GM18907 (cell line): ENCODE measurements around the gene UMPS.
"Not testable (repeated sequence)": the region's sequence is repeated elsewhere in the genome, so short reads cannot be mapped to it uniquely, and the experiment has no call there.

Experiments used
- ATAC-seq: cut with Tn5 transposase; IDR thresholded peaks from one replicate; pipeline ENCODE4 v1.9.1; 2021; ENCODE audit warnings: mild to moderate bottlenecking, moderate library complexity; ENCODE audit not compliant: unreplicated experiment

UMPS gene

DNA sequence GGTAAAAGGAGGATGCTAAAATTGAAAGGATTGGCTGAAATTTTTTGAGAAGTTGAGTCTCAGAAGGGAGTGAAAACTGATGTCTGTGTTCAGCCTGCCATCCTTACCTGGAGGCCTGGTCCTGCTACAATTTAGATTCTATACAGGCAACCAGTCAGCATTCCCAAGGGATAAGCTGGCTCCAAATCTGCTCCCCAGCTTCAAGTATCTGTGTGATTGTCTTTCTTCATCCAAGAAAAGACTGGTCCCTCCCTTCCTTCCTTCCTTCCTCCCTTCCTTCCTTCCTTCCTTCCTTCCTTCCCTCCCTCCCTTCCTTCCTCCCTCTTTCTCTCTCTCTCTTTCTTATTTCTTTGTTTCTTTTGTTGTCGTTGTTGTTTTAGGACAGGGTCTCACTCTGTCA is 24.7 kb upstream of the UMPS start:
- ATAC-seq = no peak

DNA sequence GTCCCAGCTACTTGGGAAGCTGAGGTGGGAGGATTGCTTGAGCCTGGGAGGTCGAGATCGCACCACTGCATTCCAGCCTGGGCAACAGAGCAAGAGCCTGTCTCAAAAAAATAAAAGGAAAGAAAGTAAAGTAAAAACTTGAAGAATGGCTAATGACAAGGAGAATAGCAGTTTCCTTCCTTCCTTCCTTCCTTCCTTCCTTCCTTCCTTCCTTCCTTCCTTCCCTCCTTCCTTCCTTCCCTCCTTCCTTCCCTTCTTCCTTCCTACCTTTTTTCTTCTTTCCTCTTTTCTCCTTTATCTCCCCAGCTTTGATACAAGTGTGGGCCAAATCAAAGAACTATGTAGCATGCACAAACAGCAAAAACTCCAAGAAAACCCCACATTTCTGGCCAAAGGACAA is 23.0 kb upstream of the UMPS start:
- ATAC-seq = not testable (repeated sequence)

DNA sequence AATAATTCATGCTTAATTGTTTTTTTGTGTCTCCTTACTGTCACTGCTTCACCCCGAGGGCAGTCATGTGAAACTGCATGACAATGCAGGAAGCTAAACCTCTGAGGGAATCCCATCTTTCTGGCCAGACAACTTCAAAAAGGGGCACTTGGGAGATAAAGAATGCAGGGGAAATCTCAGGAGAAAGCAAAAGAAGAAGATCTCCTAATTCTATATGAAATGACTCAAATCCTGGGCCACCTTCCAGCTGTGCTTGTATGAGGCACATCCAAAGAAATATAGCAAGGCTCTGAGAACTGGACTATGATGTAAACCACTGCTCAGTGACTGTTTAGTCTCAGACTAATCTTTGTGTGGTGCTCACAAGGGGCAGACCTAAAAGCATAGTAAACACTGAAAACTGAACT is 22.6 kb upstream of the UMPS start:
- ATAC-seq = no peak

- ATAC-seq = no peak
These were observed 15.9 kb upstream of the UMPS start for GRCh38 chr3:124714223-124714853.

GRCh38 chr3:124722589-124722988 is 7.7 kb upstream of the UMPS start:
- ATAC-seq = no peak

GRCh38 chr3:124730941-124731297 is 667 bp downstream of the UMPS start:
- no peak for ATAC-seq

GRCh38 chr3:124731760-124732159 is 1.5 kb downstream of the UMPS start:
- no peak for ATAC-seq

- ATAC-seq = no peak
These were observed 10.8 kb downstream of the UMPS start for GRCh38 chr3:124741027-124741426.

GRCh38 chr3:124745756-124746155 is 15.5 kb downstream of the UMPS start:
- ATAC-seq = no peak

- ATAC-seq = no peak
These were observed 17.1 kb downstream of the UMPS start for GRCh38 chr3:124747111-124747981.

DNA sequence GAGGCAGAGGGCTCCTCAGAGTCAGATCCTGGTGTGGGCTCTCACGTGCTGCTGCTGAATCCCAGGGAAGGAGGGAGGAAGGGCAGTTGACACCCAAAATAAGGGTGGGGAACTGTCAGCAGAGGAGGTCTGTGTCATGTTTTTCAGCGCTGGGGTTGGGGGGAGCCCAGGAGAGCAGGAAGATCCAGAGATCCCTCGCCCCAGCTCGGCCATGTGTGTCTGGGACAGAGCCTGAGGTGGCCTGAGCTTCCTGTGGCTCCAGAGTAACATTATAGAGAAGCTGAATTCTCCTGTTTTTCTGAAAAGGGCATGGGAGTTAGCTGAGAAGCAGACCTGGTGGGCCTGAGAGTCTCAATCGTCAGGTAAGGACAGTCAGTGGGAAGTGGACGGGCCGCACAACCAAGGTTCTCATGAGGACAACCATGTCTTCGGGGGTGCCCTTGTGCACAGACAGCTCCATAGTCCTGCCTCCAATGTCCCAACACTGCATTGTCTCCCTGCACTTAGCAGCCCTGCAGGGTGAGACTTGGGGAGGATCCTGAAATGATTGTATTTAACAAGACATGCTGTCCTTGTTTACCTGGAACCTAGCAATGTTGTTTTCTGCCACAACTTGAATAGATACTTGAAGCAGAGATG is 18.4 kb downstream of the UMPS start:
- ATAC-seq = no peak

GRCh38 chr3:124749877-124750276 is 19.6 kb downstream of the UMPS start:
- ATAC-seq = not testable (repeated sequence)

DNA sequence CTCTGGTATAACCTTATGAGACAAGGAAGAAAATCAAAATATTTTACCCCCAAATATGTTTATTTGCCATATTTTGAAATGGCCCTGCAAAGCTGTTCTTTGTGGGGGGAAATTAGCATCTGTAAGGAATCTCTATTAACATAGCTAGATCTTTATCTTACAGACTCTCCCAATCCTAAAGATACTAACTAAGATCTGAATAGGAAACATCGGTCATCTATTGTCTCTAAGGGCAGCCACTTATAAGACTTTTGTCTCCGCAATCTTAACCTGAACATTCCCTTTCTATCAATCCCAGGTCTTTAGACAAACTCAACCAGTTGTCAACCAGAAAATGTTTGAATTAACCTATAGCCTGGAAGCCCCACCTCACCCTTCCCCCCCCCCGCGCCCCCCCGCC is 21.2 kb downstream of the UMPS start:
- no peak for ATAC-seq

DNA sequence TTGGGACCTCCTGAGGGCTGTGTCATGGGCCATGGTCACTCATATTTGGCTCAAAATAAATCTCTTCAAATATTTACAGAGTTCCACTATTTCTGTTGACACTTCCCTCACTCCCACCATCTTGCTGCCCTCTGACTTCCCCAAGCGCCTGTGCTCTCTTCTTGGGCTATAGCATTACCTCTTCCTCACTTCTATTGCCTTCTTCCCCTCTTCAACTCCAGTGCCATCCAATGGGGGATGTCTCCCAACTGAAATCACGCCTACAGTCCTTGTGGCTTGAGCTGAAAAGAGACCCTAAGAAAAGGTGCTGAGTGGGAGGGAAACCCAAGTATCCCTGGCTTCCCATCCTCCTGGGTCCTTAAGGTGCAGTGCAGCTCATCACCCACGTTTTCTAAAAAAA is 21.8 kb downstream of the UMPS start:
- ATAC-seq = no peak

- ATAC-seq = not testable (repeated sequence)
These were observed 27.7 kb downstream of the UMPS start for GRCh38 chr3:124757926-124758325.

DNA sequence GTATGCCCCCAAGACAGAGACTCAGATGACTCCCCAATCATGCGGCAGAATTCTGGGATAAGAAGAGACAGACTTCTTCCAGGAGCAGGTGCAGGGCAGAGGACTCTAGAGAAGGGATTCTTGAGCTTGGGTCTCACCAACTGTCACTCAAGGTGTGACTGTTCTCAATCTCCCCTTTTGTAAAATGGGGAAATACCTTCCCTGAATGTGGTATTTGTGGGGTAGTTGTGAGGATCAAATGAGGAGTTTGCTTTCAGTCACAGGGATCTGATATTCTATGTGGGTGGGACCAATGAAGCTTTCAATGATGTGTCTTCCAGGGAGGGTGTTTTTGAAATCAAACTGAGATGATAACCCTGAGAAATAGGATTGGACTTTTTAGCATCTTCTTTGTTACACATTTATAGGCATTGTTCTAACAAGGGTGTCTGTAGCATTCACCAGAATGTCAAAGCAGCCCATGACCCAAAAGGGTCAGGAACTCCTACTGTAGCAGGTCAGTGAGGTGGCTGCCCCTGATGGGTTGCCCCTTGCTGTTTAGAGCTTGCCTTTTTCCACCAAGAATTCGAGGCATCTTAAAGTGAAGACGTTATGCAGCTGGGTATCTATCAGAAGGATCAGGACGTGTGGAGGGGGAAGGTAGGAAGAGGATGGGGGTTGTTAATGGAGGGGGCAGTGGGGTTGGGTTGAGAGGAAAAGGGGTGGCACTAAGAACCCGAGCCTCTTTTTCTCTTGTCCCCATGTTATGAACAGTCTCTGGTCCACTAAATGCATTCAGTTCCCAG is 28.8 kb downstream of the UMPS start:
- ATAC-seq = no peak

DNA sequence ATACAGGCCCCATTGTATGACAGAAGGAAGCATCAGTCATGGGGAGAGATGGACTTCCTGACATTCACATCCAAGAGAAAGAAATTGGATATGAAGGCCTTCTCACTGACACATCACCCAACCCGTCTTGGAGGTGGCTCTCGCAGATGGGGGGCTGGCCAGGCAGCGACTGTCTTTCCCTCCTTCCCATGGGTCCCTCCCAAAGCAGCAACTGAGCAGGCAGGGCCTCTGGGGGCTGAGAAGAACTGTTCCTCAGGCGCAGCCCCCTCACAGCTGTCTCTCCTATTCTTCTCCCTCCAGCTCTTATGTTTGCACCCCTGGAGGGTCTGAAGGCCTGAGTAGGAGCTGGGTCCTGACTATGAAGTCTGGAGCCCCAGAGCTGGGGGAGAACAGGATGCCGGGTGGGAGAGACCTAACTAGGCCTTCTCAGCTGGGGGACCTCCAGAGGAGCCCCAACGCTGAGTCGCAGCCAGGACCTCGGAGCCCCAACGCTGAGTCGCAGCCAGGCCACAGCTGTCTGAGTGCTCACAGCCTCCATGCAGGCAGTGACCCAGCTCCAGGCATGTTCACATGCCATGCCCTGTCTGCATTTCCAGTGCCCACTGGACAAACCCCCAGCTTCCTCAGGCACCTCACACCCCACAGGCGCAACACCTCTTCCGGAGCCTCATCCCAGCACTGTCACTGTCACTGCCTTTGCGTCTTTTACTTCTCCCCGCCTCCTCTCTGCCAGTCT is 29.6 kb downstream of the UMPS start:
- ATAC-seq = no peak

DNA sequence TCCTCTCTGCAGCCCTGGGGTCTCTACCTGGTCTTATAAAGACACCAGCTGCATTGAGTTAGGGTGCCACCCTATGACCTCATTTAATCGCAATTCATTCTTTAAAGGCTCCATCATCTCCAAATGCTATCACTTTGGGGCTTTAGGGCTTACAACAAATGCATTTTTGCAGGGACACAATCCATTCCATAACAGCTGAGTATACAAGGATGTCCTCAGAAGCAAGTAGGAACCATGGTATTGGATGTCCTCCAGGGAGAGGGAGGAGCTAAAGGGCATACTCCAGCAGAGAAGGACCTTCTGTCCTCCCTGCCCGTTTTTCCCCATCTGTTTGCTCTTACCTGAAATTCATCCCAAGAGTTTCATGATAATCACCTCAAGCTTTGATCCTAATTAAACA is 30.3 kb downstream of the UMPS start:
- no peak for ATAC-seq

- peak; percentile 57 for ATAC-seq
These were observed 31.1 kb downstream of the UMPS start for GRCh38 chr3:124761250-124761796.

GRCh38 chr3:124761935-124762660 is 31.8 kb downstream of the UMPS start:
- no peak for ATAC-seq
